ENCODE results near the gene ADCY2.

The ADCY2 gene

GRCh38 chr5:7663808-7664207, 267.9 kb downstream of the ADCY2 start:
- no peak for DNase-seq (ENCODE audit: low read depth in 2 of 2)

GRCh38 chr5:7664208-7664607, 268.3 kb downstream of the ADCY2 start:
- DNase-seq (ENCODE audit: low read depth in 2 of 2): no peak

GRCh38 chr5:7667216-7667767, 271.4 kb downstream of the ADCY2 start:
- no peak for DNase-seq (ENCODE audit: low read depth in 2 of 2)

- DNase-seq (ENCODE audit: low read depth in 2 of 2): no peak
Measured at GRCh38 chr5:7668161-7668560, 272.2 kb downstream of the ADCY2 start.

- no peak for DNase-seq (ENCODE audit: low read depth in 2 of 2)
Measured at GRCh38 chr5:7668627-7669026, 272.7 kb downstream of the ADCY2 start.

GRCh38 chr5:7671381-7671993, 275.5 kb downstream of the ADCY2 start:
- DNase-seq (ENCODE audit: low read depth in 2 of 2): no peak

- no peak for DNase-seq (ENCODE audit: low read depth in 2 of 2)
Measured at GRCh38 chr5:7673658-7674057, 277.7 kb downstream of the ADCY2 start.

GRCh38 chr5:7676455-7676854, 280.5 kb downstream of the ADCY2 start:
- no peak for DNase-seq (ENCODE audit: low read depth in 2 of 2)

- DNase-seq (ENCODE audit: low read depth in 2 of 2): no peak
Measured at GRCh38 chr5:7678030-7678429, 282.1 kb downstream of the ADCY2 start.

- no peak for DNase-seq (ENCODE audit: low read depth in 2 of 2)
Measured at GRCh38 chr5:7679663-7680062, 283.7 kb downstream of the ADCY2 start.

- no peak for DNase-seq (ENCODE audit: low read depth in 2 of 2)
Measured at GRCh38 chr5:7680260-7680659, 284.3 kb downstream of the ADCY2 start.

GRCh38 chr5:7682379-7682778, 286.4 kb downstream of the ADCY2 start:
- no peak for DNase-seq (ENCODE audit: low read depth in 2 of 2)

- no peak for DNase-seq (ENCODE audit: low read depth in 2 of 2)
Measured at GRCh38 chr5:7683753-7684152, 287.8 kb downstream of the ADCY2 start.

- DNase-seq (ENCODE audit: low read depth in 2 of 2): no peak
Measured at GRCh38 chr5:7684826-7685225, 288.9 kb downstream of the ADCY2 start.

- DNase-seq (ENCODE audit: low read depth in 2 of 2): no peak
Measured at GRCh38 chr5:7686794-7687193, 290.9 kb downstream of the ADCY2 start.

GRCh38 chr5:7690557-7690956, 294.6 kb downstream of the ADCY2 start:
- DNase-seq (ENCODE audit: low read depth in 2 of 2): no peak

GRCh38 chr5:7705261-7705660, 309.3 kb downstream of the ADCY2 start:
- DNase-seq (ENCODE audit: low read depth in 2 of 2): no peak

- DNase-seq (ENCODE audit: low read depth in 2 of 2): no peak
Measured at GRCh38 chr5:7705736-7706135, 309.8 kb downstream of the ADCY2 start.

- DNase-seq (ENCODE audit: low read depth in 2 of 2): no peak
Measured at GRCh38 chr5:7706256-7706655, 310.3 kb downstream of the ADCY2 start.

- no peak for DNase-seq (ENCODE audit: low read depth in 2 of 2)
Measured at GRCh38 chr5:7714119-7714518, 318.2 kb downstream of the ADCY2 start.

- DNase-seq (ENCODE audit: low read depth in 2 of 2): no peak
Measured at GRCh38 chr5:7714697-7715096, 318.8 kb downstream of the ADCY2 start.

- no peak for DNase-seq (ENCODE audit: low read depth in 2 of 2)
Measured at GRCh38 chr5:7717691-7718090, 321.8 kb downstream of the ADCY2 start.

- DNase-seq (ENCODE audit: low read depth in 2 of 2): no peak
Measured at GRCh38 chr5:7728076-7728475, 332.1 kb downstream of the ADCY2 start.

- DNase-seq (ENCODE audit: low read depth in 2 of 2): no peak
Measured at GRCh38 chr5:7741415-7742065, 345.6 kb downstream of the ADCY2 start.
